Calu3 (cell line): ENCODE data around the gene CYP1B1. TPM values are rescaled to one million over a fixed set of nuclear protein-coding genes. Genes with fewer than 3 reads are reported as not detected.

ENCODE experiments used
- BruUV-seq: library from RNA; stranded (reverse); fragments of 400-500 nt; replicated peaks from 2 replicates; lab custom pipeline; 2021; lab: Mats Ljungman, UMichigan
- CTCF ChIA-PET: fragments of 300-600 bp; sonication (Branson Sonifier 250); formaldehyde crosslinking; loops from one replicate; lab custom pipeline; 2022; ENCODE audit warnings: antibody characterized with exemption; lab: Charles Lee
- DNase-seq: peaks from one replicate; pipeline ENCODE4 v3.0.0; 2022
- H3K27ac Mint-ChIP-seq: one replicate; pipeline ENCODE4 v1.8.0; 2022; ENCODE audit warnings: mixed read lengths; ENCODE audit not compliant: unreplicated experiment
- H3K27me3 Mint-ChIP-seq: one replicate; pipeline ENCODE4 v1.8.0; 2022; ENCODE audit warnings: mixed read lengths; ENCODE audit not compliant: unreplicated experiment
- H3K36me3 Mint-ChIP-seq: one replicate; pipeline ENCODE4 v1.8.0; 2022; ENCODE audit warnings: mild to moderate bottlenecking, moderate library complexity, mixed read lengths; ENCODE audit not compliant: insufficient read depth, unreplicated experiment
- H3K4me1 Mint-ChIP-seq: one replicate; pipeline ENCODE4 v1.8.0; 2022; ENCODE audit warnings: mild to moderate bottlenecking, low read depth, mixed read lengths; ENCODE audit not compliant: unreplicated experiment
- H3K4me3 Mint-ChIP-seq: one replicate; pipeline ENCODE4 v1.8.0; 2022; ENCODE audit warnings: mild to moderate bottlenecking, low read depth, moderate library complexity, mixed read lengths; ENCODE audit not compliant: unreplicated experiment
- H3K9me3 Mint-ChIP-seq: one replicate; pipeline ENCODE4 v1.8.0; 2022; ENCODE audit warnings: low read depth, mixed read lengths; ENCODE audit not compliant: unreplicated experiment
- intact Hi-C: fragments of 100-400 bp; cut with micrococcal nuclease; formaldehyde crosslinking; loops from one replicate; pipeline ENCODE4 v1.10.0; 2022; ENCODE audit not compliant: unreplicated experiment
- total RNA-seq: library from RNA; stranded (reverse); gene quantifications from 2 replicates; pipeline ENCODE4 v1.2.3, GENCODE V29; 2022
- TF ChIP-seq, protein P1 (sequence below): fragments of 200-600 bp; IDR thresholded peaks from one replicate; pipeline ENCODE4 v1.8.0; 2022; ENCODE audit warnings: antibody characterized with exemption; ENCODE audit not compliant: unreplicated experiment

CYP1B1 gene
- total RNA-seq, 1 experiment from 2014 or later: 36.5 TPM

DNA sequence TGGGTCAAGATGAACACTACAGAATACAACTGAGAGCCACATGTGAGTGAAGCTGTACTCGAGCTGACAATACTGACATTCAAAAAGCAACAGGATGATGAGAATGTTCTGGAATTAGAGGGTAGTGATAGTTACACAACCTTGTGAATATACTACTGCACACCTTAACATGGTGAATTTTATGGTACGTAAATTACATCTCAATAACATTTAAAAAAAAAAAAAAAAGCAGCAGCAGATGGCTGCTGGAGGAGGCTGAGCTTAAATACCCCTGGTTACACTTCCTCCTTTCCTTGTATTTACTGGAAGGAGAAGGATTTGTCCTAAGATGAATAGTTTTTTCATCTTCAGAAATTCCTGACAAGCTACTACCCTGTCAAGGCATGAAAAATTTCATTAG lies 45.5 kb upstream of the CYP1B1 start:
- peaks cover under 1% of the 10 kb centered on the region for H3K9me3 Mint-ChIP-seq
- no peak for DNase-seq
- no peak overlapping the region for H3K4me3 Mint-ChIP-seq
- no peaks in the 10 kb centered on the region for H3K27me3 Mint-ChIP-seq
- intact Hi-C loops: loop anchor here (2.0 kb wide), 1 partner anchor 25 kb away; no protein-coding TSS in a partner anchor
- BruUV-seq: no TSS peak
- TF ChIP-seq, protein P1, sequence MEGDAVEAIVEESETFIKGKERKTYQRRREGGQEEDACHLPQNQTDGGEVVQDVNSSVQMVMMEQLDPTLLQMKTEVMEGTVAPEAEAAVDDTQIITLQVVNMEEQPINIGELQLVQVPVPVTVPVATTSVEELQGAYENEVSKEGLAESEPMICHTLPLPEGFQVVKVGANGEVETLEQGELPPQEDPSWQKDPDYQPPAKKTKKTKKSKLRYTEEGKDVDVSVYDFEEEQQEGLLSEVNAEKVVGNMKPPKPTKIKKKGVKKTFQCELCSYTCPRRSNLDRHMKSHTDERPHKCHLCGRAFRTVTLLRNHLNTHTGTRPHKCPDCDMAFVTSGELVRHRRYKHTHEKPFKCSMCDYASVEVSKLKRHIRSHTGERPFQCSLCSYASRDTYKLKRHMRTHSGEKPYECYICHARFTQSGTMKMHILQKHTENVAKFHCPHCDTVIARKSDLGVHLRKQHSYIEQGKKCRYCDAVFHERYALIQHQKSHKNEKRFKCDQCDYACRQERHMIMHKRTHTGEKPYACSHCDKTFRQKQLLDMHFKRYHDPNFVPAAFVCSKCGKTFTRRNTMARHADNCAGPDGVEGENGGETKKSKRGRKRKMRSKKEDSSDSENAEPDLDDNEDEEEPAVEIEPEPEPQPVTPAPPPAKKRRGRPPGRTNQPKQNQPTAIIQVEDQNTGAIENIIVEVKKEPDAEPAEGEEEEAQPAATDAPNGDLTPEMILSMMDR: no peak
- no peak overlapping the region for H3K27ac Mint-ChIP-seq
- no peaks in the 10 kb centered on the region for H3K36me3 Mint-ChIP-seq
- peaks cover 38% of the 10 kb centered on the region for H3K4me1 Mint-ChIP-seq
- CTCF ChIA-PET: interaction anchor here (1.2 to 1.7 kb wide), 3 partner anchors 12 to 153 kb away, joined by 3 to 20 read pairs (median 11); partner anchors contain the start of gene CYP1B1

DNA sequence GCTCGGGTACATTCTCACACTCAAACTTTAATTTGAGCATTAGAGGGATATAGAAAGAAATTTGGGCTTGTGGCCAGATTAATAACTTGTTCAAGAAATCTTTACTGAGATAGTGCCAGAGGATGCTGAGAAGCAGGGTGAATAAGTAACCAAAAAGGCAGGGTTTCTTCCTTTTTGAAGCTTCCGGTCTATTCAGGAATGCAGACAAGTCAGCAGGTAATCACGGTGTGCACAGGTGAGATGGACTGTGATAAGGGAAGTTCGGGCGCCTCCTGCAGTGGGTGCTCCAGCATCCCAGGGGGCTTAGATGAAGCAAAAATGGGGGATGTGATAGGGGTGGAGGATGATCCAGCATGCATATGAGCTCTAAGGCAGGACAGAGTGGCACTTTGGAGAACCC lies 44.9 kb upstream of the CYP1B1 start:
- TF ChIP-seq, protein P1: no peak
- H3K27me3 Mint-ChIP-seq: no peaks in the 10 kb centered on the region
- no TSS peak for BruUV-seq
- H3K27ac Mint-ChIP-seq: no peak overlapping the region
- H3K9me3 Mint-ChIP-seq: no peaks in the 10 kb centered on the region
- H3K4me1 Mint-ChIP-seq: peaks cover 40% of the 10 kb centered on the region
- intact Hi-C loops: loop anchor here (2.0 kb wide), 1 partner anchor 26 kb away; no protein-coding TSS in a partner anchor
- no peak overlapping the region for H3K4me3 Mint-ChIP-seq
- DNase-seq: peak; percentile 31
- H3K36me3 Mint-ChIP-seq: no peaks in the 10 kb centered on the region
- CTCF ChIA-PET: interaction anchor here (0.9 to 1.7 kb wide), 4 partner anchors 11 to 154 kb away, joined by 3 to 20 read pairs (median 7); partner anchors contain the start of gene CYP1B1

DNA sequence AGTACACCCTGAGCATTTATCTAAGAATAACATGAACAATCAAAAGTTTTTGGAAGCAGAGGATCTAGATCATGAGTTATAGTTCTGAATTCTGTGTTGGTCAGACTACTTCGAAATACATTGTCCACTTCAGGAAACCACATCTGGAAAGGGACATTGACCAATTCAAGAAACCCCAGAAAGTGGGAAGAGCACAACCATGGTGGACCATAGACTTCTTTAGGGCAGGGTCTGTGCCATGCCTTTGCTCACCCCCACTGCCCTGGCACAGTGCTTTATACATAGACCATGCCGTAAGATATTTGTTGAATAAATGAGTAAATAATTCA lies 44.3 kb upstream of the CYP1B1 start:
- peak overlapping the region; percentile 23 for H3K27ac Mint-ChIP-seq
- TF ChIP-seq, protein P1: no peak

DNA sequence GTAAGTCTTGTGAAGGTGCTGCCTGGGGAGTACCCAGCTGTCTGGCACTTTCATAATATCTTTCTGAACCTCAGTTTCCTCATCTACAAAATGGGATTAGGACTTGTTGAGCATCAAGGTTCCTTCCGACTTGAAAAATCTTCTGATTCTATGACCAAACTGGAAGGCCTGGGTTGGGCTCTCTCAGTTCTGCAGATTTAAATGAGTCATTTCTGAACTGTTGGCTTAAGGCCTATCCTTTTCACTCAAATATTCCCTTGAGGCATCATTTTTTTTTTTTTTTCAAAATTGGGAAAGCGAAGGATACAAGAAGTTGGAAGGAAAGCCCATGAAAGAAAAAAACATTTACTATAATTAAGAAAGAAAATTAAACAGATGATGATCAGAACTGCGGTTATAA lies 40.8 kb upstream of the CYP1B1 start:
- no TSS peak for BruUV-seq
- Mint-ChIP-seq H3K27ac (no peak overlapping the region), H3K27me3 (no peaks in the 10 kb centered on the region), H3K9me3 (no peaks in the 10 kb centered on the region), H3K4me1 (peaks cover 65% of the 10 kb centered on the region), H3K4me3 (no peak overlapping the region), H3K36me3 (peaks cover 5% of the 10 kb centered on the region)
- TF ChIP-seq, protein P1: no peak
- CTCF ChIA-PET: interaction anchor here (1.6 to 2.2 kb wide), 2 partner anchors 40 to 124 kb away, joined by 7 to 28 read pairs; partner anchors contain the start of gene CYP1B1
- intact Hi-C loops: no loop called here
- no peak for DNase-seq

More for the DNA sequence above, 44.3 kb upstream of the CYP1B1 start:
- CTCF ChIA-PET: interaction anchor here (0.9 to 1.4 kb wide), 2 partner anchors 26 to 44 kb away, joined by 3 to 20 read pairs; partner anchors contain the start of gene CYP1B1
- Mint-ChIP-seq H3K9me3 (no peaks in the 10 kb centered on the region), H3K4me1 (peaks cover 46% of the 10 kb centered on the region), H3K36me3 (peaks cover 2% of the 10 kb centered on the region), H3K4me3 (no peak overlapping the region), H3K27me3 (no peaks in the 10 kb centered on the region)
- no peak for DNase-seq
- intact Hi-C loops: loop anchor here (2.0 kb wide), 1 partner anchor 27 kb away; no protein-coding TSS in a partner anchor
- no TSS peak for BruUV-seq
